Measurements from ENCODE around the gene CDIPT.

CDIPT gene

GRCh38 chr16:29809850-29810698 lies 53.0 kb downstream of the CDIPT start:
- no peak for DNase-seq

DNA sequence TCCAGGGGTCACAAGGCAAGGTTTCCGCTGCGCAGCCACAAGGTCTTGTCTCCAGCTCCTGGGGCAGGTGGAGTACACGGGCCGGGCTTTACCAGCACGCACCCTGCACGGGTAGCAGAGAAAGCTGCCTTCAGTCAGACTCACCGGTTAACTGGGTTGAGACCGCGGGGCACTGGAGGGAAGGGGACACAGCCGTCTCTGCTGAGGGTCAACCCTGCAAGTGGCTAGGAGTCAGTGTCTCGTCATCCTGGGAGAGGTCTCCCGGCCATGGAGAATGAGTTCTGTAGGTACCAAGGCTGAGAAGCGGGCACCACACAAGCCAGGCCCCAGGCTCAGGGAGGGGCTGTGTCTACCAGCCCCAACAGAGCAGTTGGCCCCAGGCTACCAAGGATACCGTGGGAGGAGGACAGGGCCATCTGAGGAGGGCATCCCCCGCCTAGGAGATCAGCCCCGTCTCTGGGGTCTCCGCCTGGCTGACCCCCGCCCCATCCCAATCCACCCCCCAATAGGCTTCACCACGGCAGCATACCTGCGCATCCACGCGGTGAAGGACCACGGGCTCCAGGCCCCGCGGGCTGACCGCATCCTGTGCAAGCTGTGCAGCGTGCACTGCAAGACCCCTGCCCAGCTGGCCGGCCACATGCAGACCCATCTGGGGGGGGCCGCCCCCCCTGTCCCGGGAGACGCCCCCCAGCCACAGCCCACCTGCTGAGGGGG lies 53.8 kb downstream of the CDIPT start:
- no peak for DNase-seq
